ENCODE data around the gene PCDHGA2.
"Not testable (repeated sequence)": the region's sequence is repeated elsewhere in the genome, so short reads cannot be mapped to it uniquely, and the experiment has no call there.

The PCDHGA2 gene

GRCh38 chr5:141338538-141339306 lies at the start of gene PCDHGA2:
PCDHGA2 (plus strand) TSS chr5:141338760.
- DNase-seq (ENCODE audit: low read depth in 2 of 2): no peak

- no peak for DNase-seq (ENCODE audit: low read depth in 2 of 2)
These were observed 40.2 kb upstream of the PCDHGA2 start for GRCh38 chr5:141298376-141298775.

GRCh38 chr5:141303756-141304155 lies 34.8 kb upstream of the PCDHGA2 start, which contains the start of gene SLC25A2:
SLC25A2 (minus strand) TSS chr5:141304049; CDS start chr5:141303865, 184 bp downstream.
- no peak for DNase-seq (ENCODE audit: low read depth in 2 of 2)

DNA sequence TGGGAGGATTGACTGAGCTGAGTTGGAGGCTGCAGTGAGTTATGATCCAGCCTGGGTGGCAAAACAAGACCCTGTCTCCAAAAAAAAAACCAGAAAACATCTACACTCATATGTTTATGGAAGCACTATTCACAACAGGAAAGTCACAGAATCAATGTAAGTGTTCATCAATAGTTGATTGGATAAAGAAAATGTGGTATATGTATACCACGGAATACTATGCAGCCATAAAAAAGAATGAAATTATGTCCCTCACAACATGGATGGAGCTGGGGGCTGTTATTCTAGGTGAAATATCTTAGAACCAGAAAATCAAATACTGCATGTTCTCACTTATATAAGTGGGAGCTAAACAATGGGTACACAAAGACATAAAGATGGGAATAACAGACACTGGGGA lies 31.9 kb upstream of the PCDHGA2 start:
- no peak for DNase-seq (ENCODE audit: low read depth in 2 of 2)

DNA sequence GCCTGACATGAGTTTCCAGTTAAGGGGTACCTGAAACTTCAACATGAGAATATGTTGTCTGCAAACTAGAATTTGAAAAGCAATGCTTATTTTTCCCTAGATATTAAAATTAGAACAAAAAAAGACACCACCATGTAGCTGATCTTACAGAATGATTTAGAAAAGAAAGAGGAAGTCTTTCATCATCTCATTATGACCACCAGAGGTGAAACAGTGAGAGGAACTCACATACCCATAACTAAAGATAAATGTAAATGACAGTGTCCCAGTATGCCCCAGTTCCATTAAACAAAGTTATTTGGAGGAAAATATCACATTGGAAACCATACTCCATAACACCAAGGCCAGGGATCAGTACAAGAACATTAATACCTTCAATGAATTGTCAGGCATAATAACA lies 24.8 kb upstream of the PCDHGA2 start:
- DNase-seq (ENCODE audit: low read depth in 2 of 2): no peak

DNA sequence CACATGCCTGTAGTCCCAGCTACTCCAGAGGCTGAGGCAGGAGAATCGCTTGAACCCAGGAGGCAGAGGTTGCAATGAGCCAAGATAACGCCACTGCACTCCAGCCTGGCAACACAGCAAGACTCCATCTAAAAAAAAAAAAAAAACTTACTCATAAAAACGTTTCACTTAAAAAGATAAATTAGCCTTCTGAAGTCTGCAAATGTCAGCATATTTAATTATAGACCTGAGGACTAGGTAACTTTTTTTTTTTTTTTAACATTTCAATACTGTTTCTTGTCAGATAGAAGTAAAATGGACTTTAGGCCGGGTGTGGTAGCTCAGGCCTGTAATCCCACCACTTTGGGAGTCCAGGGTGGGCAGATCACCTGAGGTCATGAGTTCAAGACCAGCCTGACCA lies 21.6 kb upstream of the PCDHGA2 start:
- DNase-seq (ENCODE audit: low read depth in 2 of 2): not testable (repeated sequence)

GRCh38 chr5:141319202-141319601 lies 19.4 kb upstream of the PCDHGA2 start:
- no peak for DNase-seq (ENCODE audit: low read depth in 2 of 2)

GRCh38 chr5:141319699-141320098 lies 18.9 kb upstream of the PCDHGA2 start:
- no peak for DNase-seq (ENCODE audit: low read depth in 2 of 2)

GRCh38 chr5:141320225-141321169 lies 18.1 kb upstream of the PCDHGA2 start, which contains the start of gene TAF7:
TAF7 (minus strand) TSS chr5:141320784; CDS start chr5:141320044, 740 bp downstream.
- peak; percentile 87 for DNase-seq (ENCODE audit: low read depth in 2 of 2)

DNA sequence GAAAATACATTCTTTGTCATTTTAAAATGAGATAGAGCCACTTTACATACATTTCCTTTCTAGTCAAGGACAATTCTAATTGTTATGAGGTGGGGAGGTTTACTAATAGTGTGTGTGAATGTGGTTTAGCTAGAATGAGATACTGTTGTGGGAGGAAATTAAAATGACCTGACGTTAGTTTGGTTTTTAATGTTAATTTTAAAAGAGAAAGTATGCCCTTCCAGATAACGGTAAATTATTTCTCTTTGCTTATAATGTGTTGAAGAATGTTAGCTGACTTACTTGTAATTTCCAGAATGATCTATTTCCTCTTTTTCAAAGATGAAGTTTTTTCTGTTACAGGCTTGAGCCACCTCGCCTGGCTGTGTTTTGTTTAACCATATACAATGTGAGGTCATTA lies 16.3 kb upstream of the PCDHGA2 start:
- DNase-seq (ENCODE audit: low read depth in 2 of 2): no peak

DNA sequence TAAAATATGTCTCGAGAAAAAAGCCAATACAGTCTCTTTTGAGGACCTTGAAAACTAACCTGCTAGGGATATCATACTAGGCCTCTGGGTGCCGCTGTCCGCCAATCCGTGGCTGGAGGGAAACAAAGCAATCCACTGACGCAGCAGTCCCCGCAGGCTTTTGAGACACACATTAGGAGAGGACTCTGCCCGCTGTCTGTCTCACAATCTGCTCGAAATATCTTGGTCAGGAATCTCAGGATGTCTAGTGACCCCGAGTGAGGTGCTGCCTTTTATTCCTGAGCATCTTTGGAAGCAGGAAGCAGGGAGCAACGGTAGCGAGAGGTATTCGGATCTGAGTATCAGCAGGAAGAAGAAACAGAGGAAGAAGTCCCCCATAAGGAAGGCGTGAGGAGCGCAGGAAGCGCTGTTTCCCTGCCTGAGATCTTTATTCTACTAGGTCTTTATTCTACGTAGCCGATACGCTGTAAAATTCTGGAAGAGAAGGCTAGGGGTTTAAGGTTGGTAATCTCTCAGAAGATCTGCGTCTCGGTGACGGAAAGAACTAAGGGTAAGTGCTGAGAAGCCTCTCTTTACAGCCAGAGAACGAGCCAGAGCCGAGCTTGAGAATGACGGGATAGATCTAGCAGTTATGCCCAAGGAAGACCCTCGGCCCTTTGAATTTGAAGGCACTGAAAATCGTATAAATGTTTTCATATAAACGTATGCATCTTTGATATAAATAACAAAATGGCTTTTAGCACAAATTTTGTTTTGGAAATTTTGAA lies 12.3 kb upstream of the PCDHGA2 start:
- DNase-seq (ENCODE audit: low read depth in 2 of 2): peak; percentile 31 to 48

DNA sequence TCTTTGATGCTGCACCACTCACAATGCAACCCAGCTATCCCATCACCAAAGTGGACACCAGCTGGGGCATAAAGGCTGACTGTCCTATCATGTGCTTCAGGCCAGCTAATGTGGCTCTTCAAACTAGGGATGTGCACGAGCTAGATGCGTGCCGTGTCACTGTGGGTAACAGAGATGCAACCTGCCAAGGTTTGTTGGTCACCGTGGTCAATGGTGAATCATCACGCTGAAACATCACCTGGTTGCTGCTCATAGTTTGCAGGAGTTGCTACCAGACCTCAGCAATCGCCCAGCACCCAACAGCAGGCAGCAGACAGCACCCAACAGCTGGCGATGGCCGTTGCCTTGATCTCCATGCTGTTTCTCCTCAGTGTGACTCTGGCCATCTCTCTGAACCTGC lies 10.3 kb upstream of the PCDHGA2 start:
- DNase-seq (ENCODE audit: low read depth in 2 of 2): no peak

- DNase-seq (ENCODE audit: low read depth in 2 of 2): no peak
These were observed 8.1 kb upstream of the PCDHGA2 start, which contains the start of gene PCDHGA1 for GRCh38 chr5:141330299-141331080. PCDHGA1 (plus strand) TSS chr5:141330514.

DNA sequence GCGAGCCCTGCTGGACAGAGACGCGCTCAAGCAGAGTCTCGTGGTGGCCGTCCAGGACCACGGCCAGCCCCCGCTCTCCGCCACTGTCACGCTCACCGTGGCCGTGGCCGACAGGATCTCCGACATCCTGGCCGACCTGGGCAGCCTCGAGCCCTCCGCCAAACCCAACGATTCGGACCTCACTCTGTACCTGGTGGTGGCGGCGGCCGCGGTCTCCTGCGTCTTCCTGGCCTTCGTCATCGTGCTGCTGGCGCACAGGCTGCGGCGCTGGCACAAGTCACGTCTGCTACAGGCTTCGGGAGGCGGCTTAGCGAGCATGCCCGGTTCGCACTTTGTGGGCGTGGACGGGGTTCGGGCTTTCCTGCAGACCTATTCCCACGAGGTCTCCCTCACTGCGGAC lies 6.0 kb upstream of the PCDHGA2 start:
- DNase-seq (ENCODE audit: low read depth in 2 of 2): not testable (repeated sequence)

- DNase-seq (ENCODE audit: low read depth in 2 of 2): not testable (repeated sequence)
These were observed 2.3 kb downstream of the PCDHGA2 start for GRCh38 chr5:141340781-141341354.

- DNase-seq (ENCODE audit: low read depth in 2 of 2): no peak
These were observed 4.2 kb downstream of the PCDHGA2 start for GRCh38 chr5:141342773-141343172.

- DNase-seq (ENCODE audit: low read depth in 2 of 2): no peak
These were observed 4.8 kb downstream of the PCDHGA2 start, which contains the start of gene PCDHGA3 for GRCh38 chr5:141343242-141343952. PCDHGA3 (plus strand) TSS chr5:141343829; CDS start chr5:141344034, 205 bp downstream.

- no peak for DNase-seq (ENCODE audit: low read depth in 2 of 2)
These were observed 5.4 kb downstream of the PCDHGA2 start for GRCh38 chr5:141343953-141344463.

GRCh38 chr5:141345327-141345726 lies 6.8 kb downstream of the PCDHGA2 start:
- DNase-seq (ENCODE audit: low read depth in 2 of 2): no peak

Data from stimulated activated CD8-positive, alpha-beta memory T cell treated with anti-CD3 and anti-CD28 coated beads, Interleukin-2, amount 100 ng/mL, for 48 hours (primary cell).